ENCODE measurements around the gene DDB1. TPM values are rescaled to one million over a fixed set of nuclear protein-coding genes. Genes with fewer than 3 reads are reported as not detected.
"Not testable (repeated sequence)": the region's sequence is repeated elsewhere in the genome, so short reads cannot be mapped to it uniquely, and the experiment has no call there.

DDB1 gene
- polyA plus RNA-seq, 4 donors: 160 to 225 (median 204) TPM

DNA sequence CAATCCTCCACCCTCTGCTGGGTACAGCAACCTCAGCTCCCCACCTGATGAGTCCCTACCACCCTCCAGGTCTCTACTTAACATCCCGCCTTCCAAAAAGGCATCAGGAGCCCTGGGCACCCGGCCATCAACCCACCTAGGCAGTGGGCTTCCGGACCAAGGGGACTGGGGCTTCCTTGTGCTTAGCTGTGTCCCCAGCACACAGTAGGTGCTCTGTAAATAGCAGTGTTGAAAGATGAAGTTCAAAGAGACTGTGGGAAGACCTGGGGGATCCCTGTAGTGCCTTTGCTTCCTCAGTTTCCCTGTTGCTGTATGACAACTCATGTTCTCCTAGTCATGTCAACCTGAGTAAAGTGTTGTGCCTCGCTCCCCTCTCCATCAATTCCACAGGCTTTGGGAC lies 58.8 kb downstream of the DDB1 start:
- no peak for DNase-seq (ENCODE audit: low read depth in 4 of 4, low spot score in 3 of 4)

DNA sequence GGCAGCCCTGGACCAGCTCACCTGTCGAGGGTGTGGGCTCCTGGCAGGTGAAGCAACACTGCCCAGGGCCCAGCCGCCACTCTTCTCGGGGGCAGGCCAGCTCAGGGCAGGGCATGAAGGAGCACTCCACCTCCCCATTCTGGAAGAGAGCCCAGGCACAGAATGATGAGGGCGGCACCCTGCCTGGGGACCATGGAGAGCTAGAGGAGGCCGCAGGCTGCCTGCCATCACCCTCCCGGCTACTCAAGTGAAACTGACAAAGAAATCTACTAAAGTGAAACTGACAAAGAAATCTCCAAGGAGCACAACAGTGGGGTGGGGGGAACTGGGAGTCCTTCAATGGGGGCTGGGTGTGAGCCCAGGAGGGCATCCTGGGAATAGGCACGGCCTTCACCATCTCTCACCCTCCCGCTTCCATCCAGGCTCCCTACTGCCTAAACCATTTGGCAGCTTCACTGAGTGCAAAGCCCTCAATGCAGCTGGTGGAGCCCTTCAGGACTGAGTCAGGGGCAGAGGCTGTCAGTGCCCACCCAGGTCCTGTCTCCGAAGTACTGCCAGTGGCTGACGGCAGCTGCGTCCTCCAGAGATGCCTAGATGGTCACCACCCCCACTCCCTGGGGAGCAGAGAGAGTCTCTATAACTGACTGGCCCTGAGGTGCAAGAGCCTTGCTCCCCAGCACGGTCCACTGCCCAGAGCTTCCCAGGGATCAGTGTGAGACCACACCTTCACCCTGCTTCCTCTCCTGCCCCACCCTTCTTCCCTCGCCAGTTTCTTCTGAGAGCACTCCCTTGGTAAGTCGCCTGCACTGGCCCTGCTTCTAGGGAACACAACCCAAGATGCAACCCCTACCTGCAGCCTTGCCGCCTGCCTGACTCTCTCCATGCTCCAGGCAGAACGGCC lies 59.5 kb downstream of the DDB1 start:
- DNase-seq (ENCODE audit: low read depth in 4 of 4, low spot score in 3 of 4): no peak

DNA sequence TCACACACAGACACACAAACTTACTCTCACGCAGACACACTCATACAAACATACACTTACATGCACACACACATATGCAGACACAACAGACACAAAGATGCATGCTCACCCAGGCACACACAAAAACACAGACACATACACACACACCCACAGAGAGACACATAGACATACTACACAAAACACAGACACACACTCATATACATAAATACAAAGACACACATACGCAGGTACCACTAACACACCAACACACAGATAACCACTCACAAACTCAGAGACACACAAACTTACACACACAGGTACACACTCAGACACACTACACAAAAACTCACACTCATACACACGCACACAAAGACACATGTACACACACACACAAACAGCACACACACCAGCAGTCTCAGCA lies 60.2 kb downstream of the DDB1 start:
- no peak for DNase-seq (ENCODE audit: low read depth in 4 of 4, low spot score in 3 of 4)

DNA sequence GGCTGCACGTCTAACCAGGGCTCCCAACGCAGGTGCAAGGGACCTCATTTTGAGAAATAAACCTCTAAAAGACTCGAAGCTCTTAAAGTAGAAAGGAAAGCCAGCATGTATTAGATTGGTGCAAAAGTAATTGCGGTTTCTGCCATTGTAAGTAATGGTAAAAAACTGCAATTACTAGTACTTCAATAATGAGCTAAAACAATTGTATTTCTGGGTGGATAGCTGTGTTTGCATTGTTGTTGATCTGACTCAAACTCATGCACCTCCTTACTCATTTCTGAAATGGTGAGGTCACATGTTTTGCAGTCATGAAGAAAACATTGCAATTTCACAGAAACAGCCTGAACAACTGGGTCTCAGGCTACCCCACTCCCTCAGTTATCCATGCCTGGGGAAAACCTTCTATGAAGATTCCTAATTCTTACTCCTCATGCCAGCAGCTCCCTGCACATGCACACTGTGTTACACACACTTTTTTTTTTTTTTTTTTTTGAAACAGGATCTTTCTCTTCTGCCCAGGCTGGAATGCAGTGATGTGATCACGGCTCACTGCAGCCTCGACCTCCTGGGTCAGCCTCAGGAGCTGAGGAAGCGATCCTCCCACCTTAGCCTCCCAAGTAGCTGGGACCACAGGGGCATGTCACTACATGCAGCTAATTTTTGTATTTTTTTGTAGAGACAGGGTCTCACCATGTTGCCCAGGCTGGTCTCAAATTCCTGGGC lies 62.4 kb downstream of the DDB1 start:
- DNase-seq (ENCODE audit: low read depth in 4 of 4, low spot score in 3 of 4): no peak

DNA sequence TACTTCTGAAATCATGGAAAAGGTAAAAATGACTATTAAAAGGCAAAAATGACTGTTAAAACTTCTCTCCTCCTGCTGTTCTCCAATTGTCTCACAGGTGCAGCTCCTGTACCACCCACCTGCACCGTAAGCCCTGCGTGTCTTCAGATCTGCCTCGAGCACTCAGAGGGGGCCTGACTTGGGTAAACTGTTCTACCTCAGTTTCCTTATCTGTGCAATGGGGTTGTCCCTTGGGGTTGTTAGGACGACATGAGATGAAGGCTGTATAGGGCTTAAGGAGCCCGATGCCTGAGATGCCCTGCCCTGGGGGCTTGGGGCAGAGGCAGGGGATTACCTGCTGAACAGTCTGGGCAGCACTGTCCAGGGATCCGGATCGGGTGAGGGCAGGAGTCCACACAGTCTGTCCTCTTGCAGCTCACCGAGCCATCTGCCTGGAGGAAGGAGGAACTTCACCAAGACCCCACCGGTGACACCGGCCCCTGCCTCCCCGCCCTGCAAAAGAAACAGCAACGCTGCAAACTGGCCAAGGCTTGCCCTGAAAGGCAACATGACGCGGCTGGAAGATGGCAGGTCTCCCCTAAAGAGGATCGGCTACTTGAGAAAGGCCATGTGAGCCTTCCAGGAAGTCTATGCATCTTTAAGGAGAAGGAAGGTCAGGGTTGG lies 64.2 kb downstream of the DDB1 start:
- DNase-seq (ENCODE audit: low read depth in 4 of 4, low spot score in 3 of 4): no peak

DNA sequence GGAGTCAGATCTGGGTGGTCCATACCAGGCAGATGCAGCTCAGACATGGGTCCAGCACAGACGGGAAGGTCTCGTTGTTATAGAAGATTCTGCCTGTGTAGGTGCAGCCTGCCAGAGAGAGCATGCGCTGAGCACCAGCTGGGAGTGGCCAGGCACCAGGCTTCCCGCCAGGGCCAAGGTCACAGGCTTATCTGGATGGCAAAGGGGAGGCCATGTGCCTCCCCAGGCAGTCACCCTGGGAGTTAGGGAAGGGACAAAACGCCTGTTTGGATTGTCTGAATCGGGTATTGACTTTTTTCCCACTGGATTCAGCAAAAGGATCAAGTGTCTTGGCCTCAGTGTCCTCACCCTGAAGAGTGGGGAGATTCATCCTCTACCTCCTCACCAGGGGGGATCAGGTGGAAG lies 65.5 kb downstream of the DDB1 start:
- no peak for DNase-seq (ENCODE audit: low read depth in 4 of 4, low spot score in 3 of 4)

DNA sequence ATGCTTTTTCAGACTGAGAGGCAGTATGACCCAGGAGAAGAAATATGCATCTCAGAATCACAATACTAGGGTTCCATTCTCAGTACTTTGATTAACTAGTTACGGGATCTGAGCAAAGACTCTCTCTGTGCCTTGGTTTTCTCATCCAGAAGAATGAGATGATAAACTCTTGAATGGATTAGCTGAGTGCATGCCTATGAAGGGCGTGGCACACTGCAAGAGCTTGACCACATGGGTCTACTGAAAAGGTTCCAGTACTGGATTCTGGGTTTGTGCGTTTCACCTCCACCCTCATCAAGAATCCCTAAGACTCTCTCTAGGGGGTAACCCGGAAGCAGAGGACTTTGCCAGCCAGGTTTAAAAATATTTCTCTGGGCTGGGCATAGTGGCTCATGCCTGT lies 66.3 kb downstream of the DDB1 start:
- DNase-seq (ENCODE audit: low read depth in 4 of 4, low spot score in 3 of 4): no peak

DNA sequence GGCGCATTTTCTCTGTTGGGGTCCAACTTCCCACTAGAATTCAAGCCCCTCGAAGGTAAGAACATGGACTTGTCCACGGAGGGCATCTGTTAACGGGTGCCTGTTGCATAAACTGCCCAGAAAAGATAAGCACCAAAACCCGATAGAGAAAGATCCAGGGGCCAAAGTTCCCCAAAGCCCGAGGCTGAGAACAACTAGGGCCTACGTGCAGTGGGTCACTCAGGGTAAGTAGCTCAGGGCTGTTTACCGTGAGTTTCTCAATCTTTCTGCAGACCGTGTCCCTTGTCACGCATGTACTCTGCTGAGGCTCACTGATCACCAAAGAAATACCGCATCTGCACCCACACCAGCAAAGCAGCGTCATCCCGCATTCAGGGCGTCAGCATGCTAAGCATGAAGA lies 67.5 kb downstream of the DDB1 start:
- DNase-seq (ENCODE audit: low read depth in 4 of 4, low spot score in 3 of 4): no peak

DNA sequence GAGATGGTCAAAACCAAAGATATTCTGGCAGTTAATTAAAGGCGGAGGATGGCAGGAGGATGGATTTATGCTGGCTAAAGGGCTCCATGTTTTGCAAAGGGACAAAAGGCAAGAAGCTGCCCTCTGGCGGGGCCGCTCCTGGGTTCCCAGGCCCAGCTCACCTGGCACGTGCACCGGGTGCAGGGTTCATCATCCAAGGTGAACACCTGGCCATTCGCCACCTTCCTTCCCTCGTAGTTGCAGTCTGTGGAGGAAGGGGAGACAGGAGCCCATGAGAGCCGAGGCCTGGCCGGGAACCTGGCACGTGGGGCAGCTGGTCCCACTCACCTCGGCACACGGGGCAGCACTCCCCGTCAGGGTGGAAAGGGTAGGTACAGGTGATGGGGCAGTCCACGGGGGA lies 68.1 kb downstream of the DDB1 start:
- no peak for DNase-seq (ENCODE audit: low read depth in 4 of 4, low spot score in 3 of 4)

DNA sequence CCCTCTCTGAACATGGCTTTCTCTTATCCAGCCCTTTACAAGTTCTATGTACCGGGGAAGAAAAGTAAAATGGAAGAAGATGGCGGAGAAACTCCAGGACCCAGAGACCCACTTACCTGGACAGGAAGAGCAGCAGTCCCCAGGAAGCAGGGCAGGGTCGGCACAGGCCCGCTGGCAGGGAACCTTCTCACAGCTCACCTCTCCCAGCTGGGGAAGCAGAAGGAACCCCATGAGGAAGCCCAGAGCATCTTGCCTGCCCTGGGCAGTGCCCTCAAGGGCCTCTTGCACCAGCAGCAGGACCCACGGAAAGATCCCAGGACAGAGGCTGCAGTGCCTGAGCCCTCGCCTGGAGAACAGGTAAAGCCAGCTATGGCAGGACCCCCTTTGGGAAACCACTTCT lies 68.5 kb downstream of the DDB1 start:
- DNase-seq (ENCODE audit: low read depth in 4 of 4, low spot score in 3 of 4): no peak

DNA sequence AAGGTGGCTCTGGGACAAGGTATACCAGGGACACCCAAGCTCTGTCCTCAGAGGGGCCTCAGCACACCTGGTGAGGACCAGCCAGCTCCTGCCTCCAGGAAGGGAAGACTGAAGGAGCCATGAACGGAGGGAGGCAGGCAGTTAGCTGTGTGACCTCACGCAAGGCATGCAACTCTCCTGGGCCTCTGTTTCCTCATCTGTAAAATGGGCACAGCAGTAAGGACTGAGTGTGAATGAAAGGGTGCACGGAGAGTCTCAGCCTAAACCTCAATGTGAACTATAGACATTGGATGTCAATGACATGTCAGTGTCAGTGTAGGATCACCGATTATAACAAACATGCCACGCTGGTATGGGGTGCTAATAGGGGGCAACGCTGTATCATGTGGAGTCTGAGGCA lies 73.5 kb downstream of the DDB1 start:
- no peak for DNase-seq (ENCODE audit: low read depth in 4 of 4, low spot score in 3 of 4)

DNA sequence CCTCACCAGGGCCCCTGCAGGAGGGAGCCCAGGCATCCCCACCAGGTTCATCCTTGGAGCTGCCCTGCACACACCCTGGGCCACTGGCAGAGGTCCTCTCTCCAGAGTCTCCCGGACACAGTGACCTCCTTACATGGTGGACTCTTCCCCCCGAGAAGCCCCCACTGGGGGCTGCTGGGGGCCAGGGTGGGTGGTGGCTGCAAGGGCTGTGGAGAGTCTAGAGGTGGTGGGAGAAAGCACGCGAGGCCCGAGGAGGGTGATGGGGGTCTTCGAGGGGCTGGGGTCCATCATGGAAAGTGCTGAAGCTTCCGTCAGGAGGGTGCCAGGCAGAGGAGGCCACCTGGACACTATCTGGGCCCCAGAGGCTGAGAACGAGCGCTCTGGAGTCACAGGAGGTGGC lies 74.4 kb downstream of the DDB1 start:
- DNase-seq (ENCODE audit: low read depth in 4 of 4, low spot score in 3 of 4): no peak

DNA sequence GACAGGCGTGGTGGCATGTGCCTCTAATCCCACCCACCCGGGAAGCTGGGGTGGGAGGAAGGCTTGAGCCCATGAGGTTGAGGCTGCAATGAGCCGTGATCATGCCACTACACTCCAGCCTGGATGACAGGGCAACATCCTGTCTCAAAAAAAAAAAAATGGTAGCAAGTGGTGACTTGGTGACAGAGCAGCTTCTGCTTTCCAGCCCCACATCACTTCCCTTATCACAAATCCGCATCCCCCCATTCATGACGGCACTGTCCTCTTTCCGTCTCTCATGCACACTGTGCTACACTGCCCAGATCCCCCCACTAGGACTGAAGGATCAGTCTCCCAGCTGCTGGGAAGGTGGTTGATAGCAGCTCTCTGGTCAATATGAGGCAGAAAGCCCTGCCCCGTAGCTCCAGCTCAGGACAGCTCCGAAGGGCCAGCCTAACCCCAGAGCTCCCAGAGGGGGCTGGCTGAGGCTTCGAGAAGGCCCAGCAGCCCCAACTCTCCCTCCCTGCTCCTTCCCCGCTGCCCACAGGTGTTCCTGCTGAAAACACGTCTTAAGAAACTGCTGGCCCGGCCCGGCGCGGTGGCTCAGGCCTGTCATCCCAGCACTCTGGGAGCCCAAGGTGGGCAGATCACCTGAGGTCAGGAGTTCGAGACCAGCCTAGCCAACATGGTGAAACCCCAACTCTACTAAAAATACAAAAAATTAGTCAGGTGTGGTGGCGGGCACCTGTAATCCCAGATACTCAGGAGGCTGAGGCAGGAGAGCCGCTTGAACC lies 76.0 kb downstream of the DDB1 start:
- DNase-seq (ENCODE audit: low read depth in 4 of 4, low spot score in 3 of 4): no peak

DNA sequence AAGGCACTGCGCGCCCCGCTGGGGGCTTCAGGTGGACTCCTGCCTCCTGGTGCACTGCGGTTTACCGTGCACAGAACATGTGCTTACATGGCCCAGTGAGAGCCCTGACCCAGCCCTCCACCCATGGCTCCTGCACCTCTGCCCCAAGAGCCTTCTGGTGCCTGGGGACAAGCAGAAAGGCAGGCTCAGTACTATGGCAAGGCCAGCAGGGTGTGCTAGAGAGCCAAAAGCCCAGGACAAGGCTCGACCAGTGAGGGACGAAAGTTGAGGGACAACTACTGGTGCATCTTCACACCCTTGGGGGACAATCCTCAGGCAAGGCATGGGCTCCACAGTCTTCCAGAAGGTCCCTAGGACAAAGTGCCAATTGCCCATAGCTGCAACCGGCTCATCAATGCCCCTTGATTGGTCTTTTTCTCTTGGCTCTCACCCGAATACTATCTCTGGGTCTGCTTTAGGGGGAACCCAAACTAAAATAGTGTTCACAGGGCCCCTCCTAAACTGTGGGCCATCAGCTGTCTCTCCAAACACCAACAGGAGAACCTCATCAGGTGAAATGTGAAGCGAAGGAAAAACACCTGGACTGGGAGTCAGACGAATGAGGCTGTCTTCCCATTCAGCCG lies 78.4 kb downstream of the DDB1 start:
- no peak for DNase-seq (ENCODE audit: low read depth in 4 of 4, low spot score in 3 of 4)

DNA sequence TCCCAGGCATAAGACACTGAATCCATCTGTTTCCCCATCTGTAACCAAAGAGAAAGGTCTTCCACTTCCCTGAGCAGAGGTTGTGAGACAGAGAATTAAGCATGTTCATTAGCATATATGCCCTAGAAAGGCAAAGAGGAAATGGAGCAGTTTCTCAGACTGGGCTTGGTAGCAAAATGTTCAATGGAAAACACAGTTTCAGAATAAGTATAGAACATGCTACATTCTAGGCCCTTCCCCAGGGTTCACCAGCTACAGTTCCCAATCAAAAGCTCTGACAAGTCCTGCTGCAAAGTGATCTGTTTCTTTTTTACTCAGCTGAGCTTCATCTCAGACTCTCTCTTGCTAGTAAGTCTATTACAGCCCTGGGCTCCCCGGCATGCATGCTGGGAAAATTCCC lies 80.6 kb downstream of the DDB1 start:
- not testable (repeated sequence) for DNase-seq (ENCODE audit: low read depth in 4 of 4, low spot score in 3 of 4)

DNA sequence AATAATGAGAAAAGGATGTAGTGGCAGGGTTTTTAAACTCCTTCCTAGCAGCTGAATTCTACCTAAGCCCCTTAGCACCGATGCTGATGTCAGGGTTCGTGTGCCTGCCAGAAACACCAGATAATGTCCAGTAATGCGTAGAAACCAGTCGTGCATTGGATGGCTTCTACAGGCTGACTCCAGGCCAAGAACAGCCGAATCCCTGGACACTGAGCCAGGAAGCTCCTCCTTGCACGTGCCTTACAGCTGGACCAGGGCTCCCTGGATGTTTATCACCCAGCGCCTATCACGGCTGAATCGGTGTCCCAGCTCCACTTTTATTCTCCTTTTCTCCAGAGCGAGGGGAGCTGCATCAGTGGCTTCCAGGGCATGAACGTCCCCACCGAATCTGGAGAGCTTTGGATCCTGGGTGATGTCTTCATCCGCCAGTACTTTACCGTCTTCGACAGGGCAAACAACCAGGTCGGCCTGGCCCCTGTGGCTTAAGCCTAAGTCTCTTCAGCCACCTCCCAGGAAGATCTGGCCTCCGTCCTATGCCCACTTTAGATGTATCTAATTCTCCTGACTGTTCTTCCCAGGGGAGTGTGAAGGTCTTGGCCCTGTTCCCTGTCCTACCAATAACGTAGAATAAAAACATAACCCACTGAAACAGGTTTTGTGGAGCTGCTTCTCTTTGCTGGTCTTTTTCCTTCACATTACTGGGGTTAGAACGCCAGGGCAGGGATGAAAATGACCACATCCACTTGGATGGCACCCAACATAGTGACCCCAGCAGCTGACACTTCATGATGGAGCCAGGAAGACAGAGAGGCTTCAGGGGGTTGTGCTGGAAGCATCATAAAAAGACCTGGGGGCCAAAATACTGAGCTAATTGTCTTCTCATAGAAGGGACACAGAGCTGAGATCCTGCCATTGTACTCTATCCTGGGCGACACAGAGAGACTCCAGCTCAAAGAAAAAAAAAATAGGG lies 81.8 kb downstream of the DDB1 start:
- not testable (repeated sequence) for DNase-seq (ENCODE audit: low read depth in 4 of 4, low spot score in 3 of 4)

All from left renal pelvis (tissue), 4 donors.